PC-9 (cell line): Measurements from ENCODE around the gene CDC123. TPM values are rescaled to one million over a fixed set of nuclear protein-coding genes. Genes with fewer than 3 reads are reported as not detected.
"Not testable (repeated sequence)": the region's sequence is repeated elsewhere in the genome, so short reads cannot be mapped to it uniquely, and the experiment has no call there.

Source experiments
- BruUV-seq: library from RNA; stranded (reverse); fragments of 400-500 nt; replicated peaks from 2 replicates; lab custom pipeline; 2021; lab: Mats Ljungman, UMichigan
- CTCF ChIA-PET: fragments of 300-600 bp; sonication (Branson Sonifier 250); formaldehyde crosslinking; loops from one replicate; lab custom pipeline; 2022; ENCODE audit warnings: antibody characterized with exemption; lab: Charles Lee
- POLR2A ChIA-PET: fragments of 300-600 bp; sonication (Branson Sonifier 250); formaldehyde crosslinking; loops from one replicate; lab custom pipeline; 2022; ENCODE audit warnings: antibody characterized with exemption; ENCODE audit not compliant: unreplicated experiment; lab: Charles Lee
- DNase-seq, 2 experiments: peaks; one replicate each; pipeline versions ENCODE4 v3.0.0 to v3.0.0-alpha.2; 2015 to 2022; ENCODE audit warnings: mixed read lengths in 1 of 2
- H2AFZ ChIP-seq: fragments of 200-600 bp; sonication (generic); 2 replicates; pipeline ENCODE4 v1.8.1; 2017; ENCODE audit warnings: antibody characterized with exemption
- H3F3A ChIP-seq: fragments of 200-600 bp; sonication (generic); 2 replicates; pipeline ENCODE4 v1.8.1; 2017; ENCODE audit warnings: antibody characterized with exemption, mild to moderate bottlenecking, low read depth; ENCODE audit not compliant: insufficient read depth
- H3K27ac ChIP-seq: fragments of 200-600 bp; sonication (generic); 2 replicates; pipeline ENCODE4 v1.6.1; 2016; ENCODE audit warnings: mixed run types
- H3K27me3 ChIP-seq: fragments of 200-600 bp; sonication (generic); 2 replicates; pipeline ENCODE4 v1.6.1; 2016; ENCODE audit warnings: low read depth, mixed run types; ENCODE audit not compliant: insufficient read depth
- H3K36me3 ChIP-seq: fragments of 200-600 bp; sonication (generic); 2 replicates; pipeline ENCODE4 v1.6.1; 2016; ENCODE audit warnings: low read depth, mixed run types
- H3K4me1 ChIP-seq: fragments of 200-600 bp; sonication (generic); replicated peaks from 2 replicates; pipeline ENCODE4 v1.6.1; 2016; ENCODE audit warnings: mixed run types; ENCODE audit not compliant: insufficient read depth
- H3K4me2 ChIP-seq: fragments of 200-600 bp; sonication (generic); 2 replicates; pipeline ENCODE4 v1.6.1; 2017; ENCODE audit warnings: mixed run types
- H3K4me3 ChIP-seq: fragments of 200-600 bp; sonication (generic); 2 replicates; pipeline ENCODE4 v1.6.1; 2016; ENCODE audit warnings: mixed run types
- H3K79me2 ChIP-seq: fragments of 200-600 bp; sonication (generic); 2 replicates; pipeline ENCODE4 v1.6.1; 2017; ENCODE audit warnings: low read depth, mixed run types
- H3K9me2 ChIP-seq: fragments of 200-600 bp; sonication (generic); 2 replicates; pipeline ENCODE4 v1.8.1; 2017; ENCODE audit warnings: mild to moderate bottlenecking; ENCODE audit not compliant: insufficient read depth
- H3K9me3 ChIP-seq: fragments of 200-600 bp; sonication (generic); 2 replicates; pipeline ENCODE4 v1.8.1; 2016; ENCODE audit warnings: low read depth; ENCODE audit not compliant: insufficient read depth
- H4K20me1 ChIP-seq: fragments of 200-600 bp; sonication (generic); 2 replicates; pipeline ENCODE4 v1.8.1; 2017; ENCODE audit not compliant: insufficient read depth
- EZH2 ChIP-seq: fragments of 200-600 bp; sonication (generic); IDR thresholded peaks from 2 replicates; pipeline ENCODE4 v1.8.0; 2017; ENCODE audit warnings: antibody characterized with exemption, low read depth
- intact Hi-C: fragments of 100-400 bp; cut with micrococcal nuclease; formaldehyde crosslinking; loops from one replicate; pipeline ENCODE4 v1.10.0; 2022; ENCODE audit not compliant: unreplicated experiment
- total RNA-seq: library from RNA; stranded (reverse); gene quantifications from 2 replicates; pipeline ENCODE4 v1.2.3, GENCODE V29; 2021
- TF ChIP-seq, protein P1 (sequence below): fragments of 200-600 bp; sonication (generic); conservative IDR thresholded peaks from 2 replicates; pipeline ENCODE4 v1.6.1; 2017; ENCODE audit warnings: mixed run types, antibody characterized with exemption, mild to moderate bottlenecking, moderate library complexity

Gene CDC123
- total RNA-seq, 1 experiment from 2014 or later: 86.0 TPM

GRCh38 chr10:12218991-12219390 lies 23.0 kb downstream of the CDC123 start:
- Histone ChIP-seq H3F3A (peaks cover 5% of the 10 kb centered on the region; the same call in 1 of the 2 replicates), H3K9me2 (no peaks in the 10 kb centered on the region), H3K4me1 (no peaks in the 10 kb centered on the region; the same call in 1 of the 2 replicates), H3K4me3 (no peak overlapping the region), H3K4me2 (no peak overlapping the region), H3K79me2 (0 out of 2 replicates have a peak, but pooled peaks cover 4% of the 10 kb centered on the region), H3K9me3 (no peaks in the 10 kb centered on the region), H3K27ac (no peak overlapping the region), H2AFZ (no peak overlapping the region), H4K20me1 (peaks cover 6% of the 10 kb centered on the region), H3K36me3 (peaks cover 23% of the 10 kb centered on the region; the same call in 1 of the 2 replicates), H3K27me3 (no peaks in the 10 kb centered on the region)
- BruUV-seq: no TSS peak
- TF ChIP-seq, protein P1, sequence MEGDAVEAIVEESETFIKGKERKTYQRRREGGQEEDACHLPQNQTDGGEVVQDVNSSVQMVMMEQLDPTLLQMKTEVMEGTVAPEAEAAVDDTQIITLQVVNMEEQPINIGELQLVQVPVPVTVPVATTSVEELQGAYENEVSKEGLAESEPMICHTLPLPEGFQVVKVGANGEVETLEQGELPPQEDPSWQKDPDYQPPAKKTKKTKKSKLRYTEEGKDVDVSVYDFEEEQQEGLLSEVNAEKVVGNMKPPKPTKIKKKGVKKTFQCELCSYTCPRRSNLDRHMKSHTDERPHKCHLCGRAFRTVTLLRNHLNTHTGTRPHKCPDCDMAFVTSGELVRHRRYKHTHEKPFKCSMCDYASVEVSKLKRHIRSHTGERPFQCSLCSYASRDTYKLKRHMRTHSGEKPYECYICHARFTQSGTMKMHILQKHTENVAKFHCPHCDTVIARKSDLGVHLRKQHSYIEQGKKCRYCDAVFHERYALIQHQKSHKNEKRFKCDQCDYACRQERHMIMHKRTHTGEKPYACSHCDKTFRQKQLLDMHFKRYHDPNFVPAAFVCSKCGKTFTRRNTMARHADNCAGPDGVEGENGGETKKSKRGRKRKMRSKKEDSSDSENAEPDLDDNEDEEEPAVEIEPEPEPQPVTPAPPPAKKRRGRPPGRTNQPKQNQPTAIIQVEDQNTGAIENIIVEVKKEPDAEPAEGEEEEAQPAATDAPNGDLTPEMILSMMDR: no peak
- no peak for TF ChIP-seq EZH2
- ChIA-PET POLR2A (no interaction called here), CTCF (interaction anchor here (0.6 kb wide), 1 partner anchor 116 kb away, joined by 3 read pairs; no protein-coding TSS in a partner anchor)
- intact Hi-C loops: no loop called here
- DNase-seq: no peak

DNA sequence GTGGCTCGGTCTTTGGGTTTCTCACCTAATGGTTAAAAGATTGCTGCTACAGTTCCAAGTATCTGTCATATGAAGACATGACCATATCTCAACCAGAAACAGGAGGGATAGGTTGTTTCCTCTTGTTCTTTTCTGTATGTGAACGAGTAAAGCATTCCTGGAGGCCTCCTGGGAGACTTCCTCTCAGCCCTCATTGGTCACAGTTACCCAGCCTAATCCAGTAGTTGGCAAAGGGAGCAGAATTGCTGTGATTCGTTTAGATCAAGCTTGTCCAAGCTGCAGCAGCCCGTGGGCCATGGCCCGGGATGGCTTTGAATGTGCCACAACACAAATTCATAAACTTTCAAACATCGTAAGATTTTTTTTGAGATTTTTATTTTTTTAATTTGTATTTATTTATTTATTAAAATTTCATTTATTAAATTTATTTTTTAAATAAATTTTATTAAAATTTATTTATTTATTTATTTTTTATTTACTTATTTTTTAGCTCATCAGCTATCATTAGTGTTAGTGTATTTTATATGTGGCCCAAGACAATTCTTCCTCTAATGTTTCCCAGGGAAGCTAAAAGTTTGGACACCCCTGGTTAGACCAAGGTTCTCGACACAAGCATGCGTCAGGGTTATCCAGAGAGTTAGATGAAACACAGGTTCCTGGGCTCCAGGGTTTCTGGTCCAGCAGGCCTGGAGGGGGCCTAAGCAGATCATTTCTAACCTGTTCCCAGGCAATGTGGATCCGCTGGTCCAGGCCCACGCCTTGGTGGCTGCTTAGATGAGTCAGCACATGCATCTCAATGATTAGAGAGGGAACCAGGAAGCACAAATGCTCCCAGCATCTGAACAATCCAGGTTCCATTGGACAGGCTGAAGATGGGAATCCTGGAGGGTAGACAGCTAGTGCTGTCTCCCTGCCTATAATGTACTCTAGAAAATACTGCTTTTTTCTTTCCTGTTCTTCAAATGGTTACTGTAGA lies 25.6 kb downstream of the CDC123 start:
- TF ChIP-seq EZH2: no peak
- TF ChIP-seq, protein P1: no peak
- peaks cover 3% of the 10 kb centered on the region; the same call in 1 of the 2 replicates for H3F3A ChIP-seq
- H4K20me1 ChIP-seq: no peaks in the 10 kb centered on the region; the same call in 1 of the 2 replicates
- POLR2A ChIA-PET: interaction anchor here (0.7 kb wide), 1 partner anchor 27 kb away, joined by 13 read pairs; no protein-coding TSS in a partner anchor
- peaks cover 13% of the 10 kb centered on the region; the same call in 1 of the 2 replicates for H3K36me3 ChIP-seq
- CTCF ChIA-PET: no interaction called here
- no peaks in the 10 kb centered on the region for H3K9me2 ChIP-seq
- peak; percentile 33 to 54 for DNase-seq
- H3K27ac ChIP-seq: no peak overlapping the region
- no peaks in the 10 kb centered on the region; the same call in 1 of the 2 replicates for H3K4me1 ChIP-seq
- no TSS peak for BruUV-seq
- intact Hi-C loops: no loop called here
- no peaks in the 10 kb centered on the region for H3K79me2 ChIP-seq
- H3K9me3 ChIP-seq: no peaks in the 10 kb centered on the region
- H2AFZ ChIP-seq: no peak overlapping the region
- H3K4me3 ChIP-seq: no peak overlapping the region
- H3K4me2 ChIP-seq: no peak overlapping the region
- no peaks in the 10 kb centered on the region for H3K27me3 ChIP-seq

DNA sequence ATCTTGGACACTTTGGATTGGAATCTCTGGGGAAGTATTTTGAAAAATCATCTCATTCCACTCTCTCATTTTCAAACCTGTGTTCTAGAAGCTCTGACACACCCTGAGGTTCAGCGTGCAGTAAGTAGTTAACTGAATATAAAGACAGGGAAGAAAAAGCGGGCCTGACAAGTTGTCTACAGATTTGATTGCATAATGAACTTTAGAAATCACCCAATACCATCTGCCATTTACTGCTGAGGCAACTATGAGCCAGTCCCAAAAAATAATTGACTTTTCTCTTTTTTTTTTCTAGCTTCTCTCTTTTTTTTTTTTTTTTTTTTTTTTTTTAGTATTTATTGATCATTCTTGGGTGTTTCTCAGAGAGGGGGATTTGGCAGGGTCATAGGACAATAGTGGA lies 29.5 kb downstream of the CDC123 start:
- TF ChIP-seq EZH2: no peak
- TF ChIP-seq, protein P1: no peak
- H3K4me3 ChIP-seq: no peak overlapping the region
- intact Hi-C loops: no loop called here
- no peak overlapping the region for H3K27ac ChIP-seq
- H3K36me3 ChIP-seq: no peaks in the 10 kb centered on the region
- no peaks in the 10 kb centered on the region for H4K20me1 ChIP-seq
- no peak for DNase-seq
- H2AFZ ChIP-seq: no peak overlapping the region
- peaks cover 3% of the 10 kb centered on the region; the same call in 1 of the 2 replicates for H3F3A ChIP-seq
- no peak overlapping the region for H3K4me2 ChIP-seq
- BruUV-seq: no TSS peak
- CTCF ChIA-PET: no interaction called here
- POLR2A ChIA-PET: interaction anchor here (0.7 kb wide), 1 partner anchor 172 kb away, joined by 3 read pairs; no protein-coding TSS in a partner anchor
- H3K9me3 ChIP-seq: no peaks in the 10 kb centered on the region
- no peaks in the 10 kb centered on the region; the same call in 1 of the 2 replicates for H3K4me1 ChIP-seq
- no peaks in the 10 kb centered on the region for H3K27me3 ChIP-seq
- H3K79me2 ChIP-seq: no peaks in the 10 kb centered on the region
- H3K9me2 ChIP-seq: no peaks in the 10 kb centered on the region

DNA sequence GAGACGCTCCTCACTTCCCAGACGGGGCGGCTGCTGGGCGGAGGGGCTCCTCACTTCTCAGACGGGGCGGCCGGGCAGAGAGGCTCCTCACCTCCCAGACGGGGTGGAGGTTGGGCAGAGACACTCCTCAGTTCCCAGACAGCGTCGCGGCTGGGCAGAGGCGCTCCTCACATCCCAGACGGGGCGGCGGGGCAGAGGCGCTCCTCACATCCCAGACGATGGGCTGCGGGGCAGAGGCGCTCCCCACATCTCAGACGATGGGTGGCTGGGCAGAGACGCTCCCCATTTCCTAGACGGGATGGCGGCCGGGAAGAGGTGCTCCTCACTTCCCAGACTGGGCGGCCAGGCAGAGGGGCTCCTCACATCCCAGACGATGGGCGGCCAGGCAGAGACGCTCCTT lies 30.4 kb downstream of the CDC123 start:
- not testable (repeated sequence) for H3K9me2 ChIP-seq, H2AFZ ChIP-seq, H3K9me3 ChIP-seq

More for the DNA sequence above, 30.4 kb downstream of the CDC123 start:
- BruUV-seq, CTCF ChIA-PET, H3K27ac ChIP-seq, H3F3A ChIP-seq, DNase-seq, H3K4me3 ChIP-seq, intact Hi-C loops, H3K4me1 ChIP-seq, H3K79me2 ChIP-seq, POLR2A ChIA-PET, H3K4me2 ChIP-seq, H4K20me1 ChIP-seq, H3K36me3 ChIP-seq, H3K27me3 ChIP-seq: not testable (repeated sequence)
